ENCODE data around the gene KLC4. TPM values are rescaled to one million over a fixed set of nuclear protein-coding genes. Genes with fewer than 3 reads are reported as not detected.

The KLC4 gene
- total RNA-seq, 2 donors from 2014 or later: 12.3 to 13.0 TPM

DNA sequence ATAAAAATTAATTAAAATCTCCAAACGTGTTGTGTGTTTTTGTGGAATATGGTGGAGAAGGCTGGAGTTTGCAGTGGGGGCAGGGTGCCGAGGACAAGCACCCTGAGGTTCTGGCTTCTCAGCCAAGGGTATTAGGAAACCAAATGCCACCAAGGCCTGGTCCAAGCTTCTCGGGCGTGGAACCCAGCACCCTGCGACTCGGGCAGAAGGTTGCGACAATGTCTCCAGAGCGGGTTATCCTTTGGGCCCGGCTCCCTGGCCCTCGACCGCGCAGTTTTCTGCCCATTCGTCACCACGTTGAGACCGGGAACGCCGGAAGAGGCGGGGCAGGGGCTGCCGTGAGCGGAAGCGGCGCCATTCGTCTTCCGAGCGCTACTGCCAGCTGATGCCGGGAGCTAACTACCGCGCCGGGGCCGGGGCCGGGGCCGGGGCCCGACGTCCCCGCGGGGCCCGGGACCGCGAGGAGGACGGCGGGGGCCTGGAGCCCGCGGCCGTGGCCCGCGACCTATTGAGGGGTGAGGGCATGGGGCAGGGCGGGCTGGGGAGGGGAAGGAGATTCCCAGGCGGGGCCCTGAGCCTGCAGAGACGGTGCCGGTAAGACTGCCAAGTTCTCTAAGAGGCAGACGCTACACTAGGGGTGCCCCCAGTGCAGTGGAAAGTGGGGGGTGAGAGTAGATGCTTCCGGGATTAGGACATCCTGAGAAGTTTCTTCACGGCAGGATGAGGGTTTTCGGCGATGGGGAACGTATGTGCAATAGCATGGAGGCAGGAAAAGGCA is 38.0 kb upstream of the KLC4 start, which contains the start of gene RRP36:
TSS of gene RRP36 (plus strand) at position 354 of the 778 bp plus-strand sequence. CDS start at position 386, 32 bp downstream.
- ATAC-seq (peak; percentile 91 to 93), DNase-seq (ENCODE audit: low spot score) (peak; percentile 83)
- Mint-ChIP-seq H3K36me3 (peaks cover 22% of the 10 kb centered on the region), H3K27ac (peak within 1 kb of the TSS; percentile 70 to 83), H3K9me3 (no peaks in the 10 kb centered on the region), H3K27me3 (no peaks in the 10 kb centered on the region), H3K4me1 (ENCODE audit: low read depth in 2 of 2) (peaks cover 17 to 28% of the 10 kb centered on the region in 2 donors), H3K4me3 (peak within 1 kb of the TSS; percentile 91)

DNA sequence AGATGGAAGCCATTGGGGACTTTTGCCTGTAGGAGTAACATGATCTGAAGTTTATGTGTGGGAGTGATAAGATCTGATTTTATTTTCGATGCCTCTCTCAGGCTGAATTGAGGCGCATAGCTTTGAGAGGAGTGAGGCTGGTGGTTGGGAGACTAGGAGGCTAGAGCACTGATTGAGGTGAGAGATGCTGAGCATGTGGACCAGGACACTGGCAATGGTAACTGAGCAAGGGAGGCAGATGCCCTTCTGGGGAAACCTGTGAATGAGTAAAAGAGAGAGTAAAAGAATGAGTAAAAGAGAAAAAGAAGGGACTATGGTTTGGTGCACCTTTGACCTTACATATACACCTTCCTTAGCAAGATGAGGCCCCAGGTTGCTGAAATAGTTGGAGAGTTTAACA is 35.0 kb upstream of the KLC4 start:
- Mint-ChIP-seq H3K27ac (peak overlapping the region; percentile 4 to 11), H3K4me3 (peak overlapping the region; percentile 10), H3K36me3 (peaks cover 28% of the 10 kb centered on the region), H3K9me3 (no peaks in the 10 kb centered on the region), H3K27me3 (no peaks in the 10 kb centered on the region), H3K4me1 (ENCODE audit: low read depth in 2 of 2) (peaks cover 17 to 20% of the 10 kb centered on the region in 2 donors)
- DNase-seq (ENCODE audit: low spot score) (no peak), ATAC-seq (no peak)

DNA sequence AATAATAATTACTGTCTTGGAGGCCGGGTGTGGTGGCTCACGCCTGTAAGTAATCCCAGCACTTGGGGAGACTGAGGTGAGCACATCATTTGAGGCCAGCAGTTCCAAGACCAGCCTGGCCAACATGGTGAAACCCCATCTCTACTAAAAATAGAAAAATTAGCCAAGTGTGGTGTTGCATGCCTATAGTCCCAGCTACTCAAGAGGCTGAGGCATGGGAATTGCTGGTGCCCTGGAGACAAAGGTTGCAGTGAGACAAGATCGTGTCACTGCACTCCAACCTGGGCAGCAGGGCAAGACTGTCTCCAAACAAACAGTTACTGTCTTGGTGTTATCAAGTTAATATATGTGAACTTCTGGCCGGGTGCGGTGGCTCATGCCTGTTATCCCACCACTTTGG is 33.1 kb upstream of the KLC4 start:
- ATAC-seq (no peak), DNase-seq (ENCODE audit: low spot score) (no peak)
- Mint-ChIP-seq H3K9me3 (no peaks in the 10 kb centered on the region), H3K27ac (no peak overlapping the region), H3K4me3 (no peak overlapping the region), H3K4me1 (ENCODE audit: low read depth in 2 of 2) (peaks cover 17 to 20% of the 10 kb centered on the region in 2 donors), H3K27me3 (no peaks in the 10 kb centered on the region), H3K36me3 (peaks cover 27% of the 10 kb centered on the region)

DNA sequence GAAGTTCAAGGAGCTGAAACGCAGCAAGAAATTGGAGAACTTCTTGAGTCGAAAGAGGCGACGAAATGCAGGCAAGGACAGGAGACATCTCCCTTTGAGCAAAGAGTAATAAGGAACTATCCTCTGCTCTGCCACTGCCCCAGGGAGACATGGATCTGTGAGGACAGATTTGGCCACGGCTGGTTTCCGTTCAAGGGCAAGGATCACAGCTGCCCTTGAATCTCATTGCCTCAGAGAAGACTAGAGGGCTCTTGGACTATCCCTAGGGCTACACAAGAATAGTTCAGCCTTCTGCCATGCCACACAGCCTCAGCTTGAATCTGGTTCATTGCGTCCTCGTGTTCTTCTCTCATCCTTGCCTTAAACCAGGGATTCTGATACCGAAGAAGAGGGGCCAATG is 30.3 kb upstream of the KLC4 start:
- no peak for ATAC-seq
- H3K27me3 Mint-ChIP-seq: no peaks in the 10 kb centered on the region
- DNase-seq (ENCODE audit: low spot score): peak; percentile 51
- peaks cover 27 to 32% of the 10 kb centered on the region in 2 donors for H3K4me1 Mint-ChIP-seq (ENCODE audit: low read depth in 2 of 2)
- no peak overlapping the region for H3K4me3 Mint-ChIP-seq
- peaks cover 32% of the 10 kb centered on the region for H3K36me3 Mint-ChIP-seq
- H3K27ac Mint-ChIP-seq: no peak overlapping the region
- no peaks in the 10 kb centered on the region for H3K9me3 Mint-ChIP-seq

DNA sequence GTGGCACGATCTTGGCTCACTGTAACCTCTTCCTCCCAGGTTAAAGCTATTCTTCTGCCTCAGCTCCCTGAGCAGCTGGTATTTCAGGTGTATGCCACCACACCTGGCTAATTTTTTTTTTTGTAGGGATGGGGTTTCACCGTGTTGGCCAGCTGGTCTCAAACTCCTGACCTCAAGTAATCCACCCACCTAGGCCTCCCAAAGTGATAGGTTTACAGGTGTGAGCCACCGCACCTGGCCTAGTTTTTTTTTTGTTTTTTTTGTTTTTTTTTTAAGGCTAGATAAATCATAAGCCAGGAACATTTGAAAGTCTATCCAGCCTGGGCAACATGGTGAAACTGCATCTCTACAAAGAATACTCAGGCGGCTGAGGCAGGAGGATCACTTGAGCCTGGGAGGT is 27.1 kb upstream of the KLC4 start:
- Mint-ChIP-seq H3K36me3 (peaks cover 14% of the 10 kb centered on the region), H3K4me1 (ENCODE audit: low read depth in 2 of 2) (peaks cover 19 to 26% of the 10 kb centered on the region in 2 donors), H3K27me3 (no peaks in the 10 kb centered on the region), H3K27ac (peak overlapping the region in 1 of 2 donors; percentile 34), H3K9me3 (no peaks in the 10 kb centered on the region), H3K4me3 (no peak overlapping the region)
- DNase-seq (ENCODE audit: low spot score): no peak
- ATAC-seq: no peak

DNA sequence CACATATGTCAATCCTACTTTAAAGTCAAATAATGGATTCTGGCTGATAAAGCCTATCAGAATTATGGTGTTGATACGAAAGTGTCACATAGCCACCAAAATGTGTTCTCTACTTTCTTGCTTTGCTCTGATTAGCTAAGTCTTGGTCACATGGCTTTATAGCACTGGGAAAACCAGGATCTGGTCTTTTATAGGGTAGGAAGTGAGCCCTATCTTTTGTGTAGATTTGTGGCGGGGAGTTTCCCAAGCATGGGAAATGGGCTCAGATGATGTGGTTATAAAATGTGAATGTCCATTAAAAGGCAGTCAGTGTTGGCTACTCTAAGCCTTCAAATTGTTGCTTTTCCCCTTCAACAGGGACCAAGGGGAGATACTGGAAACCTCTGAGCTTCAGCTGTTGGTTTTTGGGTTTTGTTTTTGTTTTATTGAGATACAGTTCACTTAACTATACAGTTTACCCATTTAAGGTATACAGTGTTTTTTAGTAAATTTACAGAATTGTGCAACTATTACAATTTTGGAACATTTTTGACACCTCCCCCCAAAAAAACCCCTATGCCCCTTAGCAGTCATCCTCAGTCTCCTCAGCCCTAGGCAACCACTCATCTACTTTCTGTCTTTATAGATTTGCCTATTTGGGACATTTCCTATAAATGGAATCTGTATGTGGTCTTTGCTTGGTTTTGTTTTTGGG is 25.8 kb upstream of the KLC4 start:
- DNase-seq (ENCODE audit: low spot score): no peak
- Mint-ChIP-seq H3K27ac (peak overlapping the region; percentile 70 to 84), H3K4me3 (peak overlapping the region; percentile 11), H3K27me3 (no peaks in the 10 kb centered on the region), H3K4me1 (ENCODE audit: low read depth in 2 of 2) (peaks cover 19 to 25% of the 10 kb centered on the region in 2 donors), H3K36me3 (peaks cover 7% of the 10 kb centered on the region), H3K9me3 (no peaks in the 10 kb centered on the region)
- ATAC-seq: peak; percentile 60 to 77

DNA sequence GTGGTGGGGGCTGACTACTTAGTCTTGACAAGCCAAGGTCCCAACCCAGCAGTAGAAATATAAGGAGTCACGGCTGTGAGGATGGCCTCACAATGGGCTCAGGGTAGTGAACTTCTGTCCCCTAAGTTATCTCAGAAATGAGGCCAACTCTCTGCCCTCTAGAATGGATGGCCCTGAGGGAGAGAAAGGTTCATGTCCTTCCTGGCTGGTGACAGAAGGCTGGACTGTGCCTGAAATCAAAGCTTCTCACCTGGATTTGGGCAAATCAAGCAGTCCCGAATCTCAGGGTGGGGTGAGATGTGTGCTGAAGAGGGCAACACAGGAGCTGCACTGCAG is 25.3 kb upstream of the KLC4 start:
- Mint-ChIP-seq H3K27me3 (no peaks in the 10 kb centered on the region), H3K9me3 (no peaks in the 10 kb centered on the region), H3K4me1 (ENCODE audit: low read depth in 2 of 2) (peaks cover 19 to 27% of the 10 kb centered on the region in 2 donors), H3K36me3 (peaks cover 7% of the 10 kb centered on the region), H3K4me3 (peak overlapping the region; percentile 11), H3K27ac (peak overlapping the region; percentile 70 to 84)
- no peak for DNase-seq (ENCODE audit: low spot score)
- no peak for ATAC-seq

DNA sequence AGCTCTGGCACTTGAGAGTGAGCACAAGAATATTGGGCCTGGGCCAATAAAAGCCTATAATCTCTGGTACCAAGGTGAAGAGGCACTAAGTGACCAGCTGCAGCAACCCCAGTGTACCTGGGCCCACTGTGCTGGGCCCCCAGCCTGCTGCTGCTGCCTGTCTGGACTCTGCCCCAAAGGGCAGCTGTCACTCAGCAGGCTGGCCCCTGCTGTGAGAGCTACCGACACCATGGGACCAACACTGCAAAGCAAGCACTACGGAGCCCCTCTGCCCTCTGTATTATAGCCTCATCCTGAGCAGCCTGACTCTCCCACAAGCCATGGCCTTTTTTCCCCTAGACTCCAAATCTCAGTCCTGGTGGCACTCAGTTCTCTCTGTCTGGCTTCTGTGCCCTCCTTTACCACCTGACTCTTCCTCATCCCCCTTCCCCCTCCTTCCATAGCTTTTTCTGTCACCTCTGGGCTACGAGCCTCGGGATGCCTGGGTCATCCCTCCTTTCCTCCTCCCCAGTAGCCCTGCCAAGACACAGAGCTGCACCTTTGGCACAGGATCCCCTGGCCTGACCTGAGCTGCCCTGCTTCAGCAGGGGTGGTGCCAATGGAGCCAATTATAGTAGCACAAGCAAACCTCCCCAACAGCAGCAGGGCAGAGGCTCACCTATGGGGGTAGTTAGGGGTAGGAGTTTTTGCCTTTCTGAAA is 23.8 kb upstream of the KLC4 start:
- H3K27ac Mint-ChIP-seq: peak overlapping the region in 1 of 2 donors; percentile 84
- H3K4me3 Mint-ChIP-seq: no peak overlapping the region
- DNase-seq (ENCODE audit: low spot score) (no peak), ATAC-seq (no peak)
- peaks cover 7% of the 10 kb centered on the region for H3K36me3 Mint-ChIP-seq
- peaks cover 19 to 30% of the 10 kb centered on the region in 2 donors for H3K4me1 Mint-ChIP-seq (ENCODE audit: low read depth in 2 of 2)
- no peaks in the 10 kb centered on the region for H3K9me3 Mint-ChIP-seq
- H3K27me3 Mint-ChIP-seq: no peaks in the 10 kb centered on the region

DNA sequence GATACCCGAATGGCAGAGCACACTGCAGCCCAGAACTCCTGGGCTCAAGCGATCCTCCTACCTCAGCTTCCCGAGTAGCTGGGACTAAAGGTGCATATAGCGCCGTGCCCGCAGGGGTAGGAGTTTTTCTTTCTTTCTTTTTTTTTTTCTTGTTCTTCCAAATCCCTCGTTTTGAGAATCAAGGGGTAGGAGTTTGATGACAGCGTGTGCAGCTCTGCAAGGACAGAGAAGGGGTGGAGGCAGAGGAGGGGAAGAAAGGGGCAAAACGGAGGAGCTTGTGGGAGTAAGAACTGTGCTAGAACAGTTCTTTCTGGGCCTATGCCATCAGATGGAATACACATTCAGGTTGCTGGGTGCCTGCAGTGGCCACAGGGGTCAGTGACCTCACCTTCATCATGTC is 22.7 kb upstream of the KLC4 start:
- H3K4me3 Mint-ChIP-seq: no peak overlapping the region
- H3K9me3 Mint-ChIP-seq: no peaks in the 10 kb centered on the region
- H3K27me3 Mint-ChIP-seq: no peaks in the 10 kb centered on the region
- H3K36me3 Mint-ChIP-seq: peaks cover 3% of the 10 kb centered on the region
- H3K4me1 Mint-ChIP-seq (ENCODE audit: low read depth in 2 of 2): peaks cover 16 to 28% of the 10 kb centered on the region in 2 donors
- DNase-seq (ENCODE audit: low spot score) (no peak), ATAC-seq (no peak)
- H3K27ac Mint-ChIP-seq: no peak overlapping the region

DNA sequence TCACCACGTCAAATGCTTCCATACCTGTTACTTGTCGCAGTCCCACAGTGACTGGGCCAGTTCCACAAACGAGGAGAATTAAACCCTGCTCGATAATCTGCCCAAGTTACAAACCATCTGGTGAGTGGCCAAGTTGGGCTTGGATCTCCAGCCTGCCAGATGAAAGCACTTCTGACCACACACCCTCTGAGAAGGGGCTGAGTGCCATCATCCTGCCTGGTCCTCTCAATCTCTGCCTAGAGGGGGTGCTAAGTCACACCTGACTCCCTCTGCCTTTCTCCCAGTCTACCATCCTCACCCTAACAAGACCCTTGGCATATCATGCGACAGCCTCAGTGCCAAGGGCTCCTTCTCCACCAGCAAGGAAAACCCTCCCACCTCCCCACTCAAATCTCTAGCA is 22.2 kb upstream of the KLC4 start:
- DNase-seq (ENCODE audit: low spot score) (no peak), ATAC-seq (no peak)
- no peaks in the 10 kb centered on the region for H3K9me3 Mint-ChIP-seq
- H3K36me3 Mint-ChIP-seq: no peaks in the 10 kb centered on the region
- H3K4me3 Mint-ChIP-seq: no peak overlapping the region
- H3K27me3 Mint-ChIP-seq: no peaks in the 10 kb centered on the region
- H3K4me1 Mint-ChIP-seq (ENCODE audit: low read depth in 2 of 2): peaks cover 14 to 24% of the 10 kb centered on the region in 2 donors
- no peak overlapping the region for H3K27ac Mint-ChIP-seq

DNA sequence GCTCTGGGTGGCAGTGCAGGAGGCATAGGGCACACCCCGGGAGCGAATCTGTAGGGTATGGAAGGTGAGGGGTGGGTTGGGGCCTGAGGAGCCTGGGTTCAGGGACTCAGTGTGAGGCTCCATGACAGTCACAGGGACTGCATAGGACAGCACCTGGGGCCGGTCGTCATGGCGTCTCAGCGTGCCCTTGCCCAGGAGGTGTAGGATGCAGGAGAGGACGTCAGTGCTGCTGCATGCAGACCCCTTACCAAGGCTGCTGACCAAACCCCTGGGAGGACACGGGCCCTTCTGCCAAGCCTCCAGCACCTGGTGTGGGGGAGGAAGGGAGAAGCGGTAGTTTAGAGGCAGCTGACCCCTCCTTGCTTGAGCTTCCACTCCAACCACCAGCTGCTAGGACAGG is 21.7 kb upstream of the KLC4 start:
- Mint-ChIP-seq H3K36me3 (no peaks in the 10 kb centered on the region), H3K9me3 (no peaks in the 10 kb centered on the region), H3K27ac (no peak overlapping the region), H3K4me1 (ENCODE audit: low read depth in 2 of 2) (peaks cover 14 to 24% of the 10 kb centered on the region in 2 donors), H3K4me3 (no peak overlapping the region), H3K27me3 (no peaks in the 10 kb centered on the region)
- DNase-seq (ENCODE audit: low spot score) (no peak), ATAC-seq (no peak)

DNA sequence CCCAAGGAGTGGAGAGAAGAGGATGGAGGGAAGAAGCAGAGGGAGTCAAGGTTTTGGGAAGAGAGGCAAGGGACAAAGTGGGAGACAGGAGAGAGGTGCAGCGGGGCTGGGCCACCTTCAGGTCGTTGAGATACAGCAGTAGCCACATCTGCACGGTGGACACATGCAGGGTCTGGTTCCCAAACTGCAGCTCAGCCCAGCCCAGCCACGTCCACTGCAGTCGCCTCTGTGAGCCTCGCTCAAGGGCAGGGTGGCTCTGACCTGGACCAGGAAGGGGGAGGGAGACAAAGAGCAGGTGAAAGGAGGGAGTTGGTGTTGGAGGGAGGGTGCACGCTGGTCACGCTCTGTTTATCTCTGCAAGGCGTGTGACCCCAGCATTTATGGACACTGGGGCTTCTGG is 20.7 kb upstream of the KLC4 start:
- no peak overlapping the region for H3K27ac Mint-ChIP-seq
- H3K4me1 Mint-ChIP-seq (ENCODE audit: low read depth in 2 of 2): peaks cover 5 to 17% of the 10 kb centered on the region in 2 donors
- no peaks in the 10 kb centered on the region for H3K27me3 Mint-ChIP-seq

DNA sequence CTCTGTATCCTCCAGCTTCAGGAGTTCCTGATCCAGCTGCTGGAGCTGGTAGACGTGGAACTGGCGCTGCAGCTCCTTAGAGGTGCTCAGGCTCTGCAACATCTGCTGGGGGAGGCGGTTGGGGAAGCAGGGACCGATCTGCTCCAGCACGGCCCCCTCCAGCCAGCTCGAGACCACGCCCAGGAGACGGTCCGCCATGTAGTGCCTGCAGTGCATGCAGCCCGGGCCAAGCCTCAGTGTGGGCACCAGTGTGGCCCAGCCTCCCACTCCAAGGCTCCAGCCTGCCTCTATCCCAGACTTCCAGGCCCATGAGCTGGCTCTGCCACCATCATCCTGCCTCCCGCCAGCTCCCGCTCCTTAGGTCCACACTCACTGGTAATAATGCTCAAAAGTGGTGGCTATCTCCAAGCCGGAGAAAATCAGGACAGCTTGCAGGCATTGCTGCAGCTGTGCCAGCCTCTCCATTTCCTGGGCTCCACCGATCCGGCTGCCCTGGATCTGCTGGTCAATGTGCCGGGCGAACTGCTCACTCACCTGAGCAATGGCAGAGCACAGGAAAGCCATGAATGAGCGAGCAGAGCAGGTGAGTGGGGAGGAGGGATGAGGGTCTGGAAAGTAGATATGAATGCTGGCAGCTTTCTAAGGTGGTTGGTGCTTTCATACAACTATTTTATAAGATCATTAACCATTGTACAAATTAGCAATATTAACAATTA is 18.7 kb upstream of the KLC4 start:
- H3K4me3 Mint-ChIP-seq: no peak overlapping the region
- H3K27me3 Mint-ChIP-seq: no peaks in the 10 kb centered on the region
- H3K36me3 Mint-ChIP-seq: no peaks in the 10 kb centered on the region
- ATAC-seq (no peak), DNase-seq (ENCODE audit: low spot score) (no peak)
- H3K27ac Mint-ChIP-seq: no peak overlapping the region
- H3K9me3 Mint-ChIP-seq: no peaks in the 10 kb centered on the region
- H3K4me1 Mint-ChIP-seq (ENCODE audit: low read depth in 2 of 2): peaks cover 0 to 10% of the 10 kb centered on the region in 2 donors

More for the DNA sequence above, 20.7 kb upstream of the KLC4 start:
- DNase-seq (ENCODE audit: low spot score) (no peak), ATAC-seq (no peak)
- Mint-ChIP-seq H3K4me3 (no peak overlapping the region), H3K36me3 (no peaks in the 10 kb centered on the region), H3K9me3 (no peaks in the 10 kb centered on the region)
